Testis (tissue), 3 donors: Measurements from ENCODE around the gene STXBP1. TPM values are rescaled to one million over a fixed set of nuclear protein-coding genes. Genes with fewer than 3 reads are reported as not detected.

ENCODE experiments used
- DNase-seq: peaks from one replicate; pipeline ENCODE4 v3.0.0-alpha.2; 2019
- H3K27ac ChIP-seq, 2 donors: fragments of 200-600 bp; sonication (generic); one replicate each; pipeline ENCODE4 v1.5.1; 2019
- H3K27me3 ChIP-seq: fragments of 200-600 bp; sonication (generic); one replicate; pipeline ENCODE4 v1.5.1; 2019
- H3K36me3 ChIP-seq: fragments of 200-600 bp; sonication (generic); one replicate; pipeline ENCODE4 v1.5.1; 2017; ENCODE audit warnings: low read depth; ENCODE audit errors: missing control alignments
- H3K4me1 ChIP-seq: fragments of 200-600 bp; sonication (generic); one replicate; pipeline ENCODE4 v1.5.1; 2019
- H3K4me3 ChIP-seq, 2 donors: fragments of 200-600 bp; sonication (generic); one replicate each; pipeline ENCODE4 v1.5.1; 2017 to 2019
- H3K9me3 ChIP-seq: fragments of 200-600 bp; sonication (generic); one replicate; pipeline ENCODE4 v1.5.1; 2017
- POLR2A ChIP-seq: fragments of 450-650 bp; IDR thresholded peaks from one replicate; pipeline ENCODE4 v1.6.1; 2017; ENCODE audit warnings: antibody characterized with exemption, mild to moderate bottlenecking, moderate library complexity
- WGBS, 2 donors: methylation state at CpG; one replicate each; pipeline ENCODE4 v1.1.5; 2018; 5-methylcytosine and 5-hydroxymethylcytosine counted together
- intact Hi-C: fragments of 100-400 bp; cut with DNase I; formaldehyde crosslinking; loops from one replicate; pipeline ENCODE4 v1.15.1; 2023; ENCODE audit warnings: low total_unique reads
- polyA plus RNA-seq: library from polyadenylated mRNA; stranded (reverse); fragments of 350-450 nt; fragmentation: Illumina TruSeq; extraction: RNeasy Lipid Tissue Mini Kit (QIAGEN cat#74804); gene quantifications from one replicate; pipeline ENCODE4 v1.2.3, GENCODE V29; 2014; ENCODE audit warnings: low read depth, low replicate concordance; ENCODE audit not compliant: insufficient read depth
- total RNA-seq, 2 donors: library from RNA; depleted of rRNA; stranded (reverse); fragments of >200 nt; gene quantifications; one replicate each; pipeline ENCODE4 v1.2.3, GENCODE V29; 2016
- TF ChIP-seq, protein P1 (sequence below), 3 experiments: fragments of 450-650 bp in 2 of 3; fragments of 200-600 bp in 1 of 3; sonication (generic) in 1 of 3; IDR thresholded peaks; one replicate each; pipeline ENCODE4 v1.5.1; 2016 to 2019; ENCODE audit warnings: antibody characterized with exemption in 3 of 3, mild to moderate bottlenecking in 2 of 3, moderate library complexity in 1 of 3

STXBP1 gene
- total and polyA plus RNA-seq, 3 donors from 2014 or later: 21.2 to 36.1 (median 33.1) TPM

DNA sequence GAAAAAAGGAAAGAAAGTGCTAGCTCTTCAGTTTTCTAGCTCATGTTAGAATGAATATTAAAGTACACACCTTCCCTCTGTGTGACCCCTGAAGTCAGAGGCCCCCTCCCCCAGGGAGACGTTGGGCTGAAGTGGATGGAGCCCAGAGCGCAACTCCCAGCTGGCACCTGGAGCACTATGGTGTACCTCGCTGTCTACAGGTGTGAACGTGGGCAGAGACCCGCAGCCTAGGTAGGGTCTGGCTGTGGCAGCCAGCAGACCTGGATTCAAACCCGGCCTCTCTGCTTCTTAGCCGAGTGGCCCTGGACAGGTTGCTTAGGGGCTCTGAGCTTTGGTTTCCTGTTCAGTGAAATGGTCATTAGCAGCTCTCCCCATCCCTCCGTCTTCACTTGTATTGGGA is 116.7 kb downstream of the STXBP1 start:
- H3K27me3 ChIP-seq: no peaks in the 10 kb centered on the region
- DNase-seq: no peak
- WGBS, 2 donors: 88 to 89% methylated on average over 7 to 8 of the region's 8 CpGs
- no peaks in the 10 kb centered on the region for H3K9me3 ChIP-seq
- TF ChIP-seq POLR2A: no peak
- TF ChIP-seq, protein P1, sequence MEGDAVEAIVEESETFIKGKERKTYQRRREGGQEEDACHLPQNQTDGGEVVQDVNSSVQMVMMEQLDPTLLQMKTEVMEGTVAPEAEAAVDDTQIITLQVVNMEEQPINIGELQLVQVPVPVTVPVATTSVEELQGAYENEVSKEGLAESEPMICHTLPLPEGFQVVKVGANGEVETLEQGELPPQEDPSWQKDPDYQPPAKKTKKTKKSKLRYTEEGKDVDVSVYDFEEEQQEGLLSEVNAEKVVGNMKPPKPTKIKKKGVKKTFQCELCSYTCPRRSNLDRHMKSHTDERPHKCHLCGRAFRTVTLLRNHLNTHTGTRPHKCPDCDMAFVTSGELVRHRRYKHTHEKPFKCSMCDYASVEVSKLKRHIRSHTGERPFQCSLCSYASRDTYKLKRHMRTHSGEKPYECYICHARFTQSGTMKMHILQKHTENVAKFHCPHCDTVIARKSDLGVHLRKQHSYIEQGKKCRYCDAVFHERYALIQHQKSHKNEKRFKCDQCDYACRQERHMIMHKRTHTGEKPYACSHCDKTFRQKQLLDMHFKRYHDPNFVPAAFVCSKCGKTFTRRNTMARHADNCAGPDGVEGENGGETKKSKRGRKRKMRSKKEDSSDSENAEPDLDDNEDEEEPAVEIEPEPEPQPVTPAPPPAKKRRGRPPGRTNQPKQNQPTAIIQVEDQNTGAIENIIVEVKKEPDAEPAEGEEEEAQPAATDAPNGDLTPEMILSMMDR (IDR thresholded peaks at IDR 0.05): no peak
- H3K4me1 ChIP-seq: peaks cover 40% of the 10 kb centered on the region
- intact Hi-C loops: no loop called here
- H3K36me3 ChIP-seq: no peaks in the 10 kb centered on the region
- no peak overlapping the region for H3K4me3 ChIP-seq
- H3K27ac ChIP-seq: no peak overlapping the region

DNA sequence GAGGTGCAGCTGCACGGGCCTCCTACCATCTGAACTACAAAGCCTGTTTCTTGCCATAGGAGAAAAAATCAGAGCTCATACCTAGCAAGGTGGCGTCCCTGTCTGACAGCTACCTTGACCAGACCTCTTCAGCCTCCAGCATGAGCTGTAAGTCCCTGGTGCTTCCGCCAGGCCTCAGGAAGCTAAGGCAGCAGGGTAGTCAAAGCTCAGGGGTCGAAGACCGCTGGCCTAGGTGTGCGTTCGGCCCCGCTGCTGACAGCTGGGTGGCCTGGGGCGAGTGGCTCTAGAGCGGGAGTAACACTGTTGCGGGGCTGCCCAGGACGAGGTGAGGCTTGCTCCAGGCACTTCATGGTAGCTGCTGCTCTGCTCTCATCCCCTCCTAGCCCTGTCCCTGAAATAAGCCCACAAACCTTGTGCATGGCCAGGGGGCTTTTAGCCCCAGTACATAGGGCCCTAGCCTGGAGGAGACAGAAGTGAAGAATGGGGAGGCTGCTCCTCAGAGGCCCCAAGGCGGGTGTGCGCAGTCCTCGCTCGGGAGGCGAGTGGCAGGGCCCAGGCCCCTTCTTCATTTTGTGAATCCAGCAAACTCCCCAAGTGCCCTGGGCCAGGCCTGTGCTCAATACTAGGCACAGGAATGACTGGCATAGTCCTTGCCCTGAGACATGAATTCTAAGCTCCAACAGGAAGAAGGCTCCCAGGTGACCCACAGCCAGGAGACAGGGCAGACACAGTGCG is 117.6 kb downstream of the STXBP1 start:
- Histone ChIP-seq H3K27ac (no peak overlapping the region), H3K27me3 (no peaks in the 10 kb centered on the region), H3K4me1 (peaks cover 38% of the 10 kb centered on the region), H3K4me3 (no peak overlapping the region), H3K36me3 (no peaks in the 10 kb centered on the region), H3K9me3 (no peaks in the 10 kb centered on the region)
- 90% methylated on average over 3 to 18 of the region's 18 CpGs for WGBS, 2 donors
- no peak for DNase-seq
- intact Hi-C loops: loop anchor here (5.0 to 10.0 kb wide), 2 partner anchors 137 to 145 kb away; partner anchors contain the start of gene AK1
- TF ChIP-seq, protein P1 (IDR thresholded peaks at IDR 0.05): no peak
- TF ChIP-seq POLR2A: no peak

DNA sequence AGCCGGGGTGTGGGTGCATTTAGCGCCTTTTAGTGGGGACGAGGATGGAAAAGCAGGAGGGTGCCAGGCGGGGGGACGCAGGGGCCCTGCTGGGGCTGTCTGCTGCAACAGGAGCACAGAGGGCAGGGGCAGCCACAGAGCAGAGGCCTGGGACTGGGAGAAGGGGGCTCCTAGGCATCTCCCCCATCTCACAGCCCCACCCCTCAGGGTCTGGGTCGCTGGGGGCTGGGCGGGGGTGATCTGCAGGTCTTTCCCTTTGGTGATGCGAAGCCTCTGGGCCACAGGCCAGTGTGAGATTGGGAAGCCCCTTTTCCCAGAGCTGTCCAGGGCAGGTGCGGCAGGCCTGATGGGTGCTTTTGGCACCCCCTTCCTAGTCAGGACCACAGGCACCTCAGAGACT is 118.2 kb downstream of the STXBP1 start:
- intact Hi-C loops: loop anchor here (5.0 to 10.0 kb wide), 2 partner anchors 138 to 145 kb away; partner anchors contain the start of gene AK1
- TF ChIP-seq, protein P1 (IDR thresholded peaks at IDR 0.05): no peak
- TF ChIP-seq POLR2A: no peak
- H3K4me3 ChIP-seq: no peak overlapping the region
- no peaks in the 10 kb centered on the region for H3K9me3 ChIP-seq
- no peak for DNase-seq
- H3K36me3 ChIP-seq: no peaks in the 10 kb centered on the region
- H3K4me1 ChIP-seq: peaks cover 35% of the 10 kb centered on the region
- H3K27ac ChIP-seq: no peak overlapping the region
- WGBS, 2 donors: 84 to 96% methylated on average over 8 to 9 of the region's 9 CpGs
- H3K27me3 ChIP-seq: no peaks in the 10 kb centered on the region

DNA sequence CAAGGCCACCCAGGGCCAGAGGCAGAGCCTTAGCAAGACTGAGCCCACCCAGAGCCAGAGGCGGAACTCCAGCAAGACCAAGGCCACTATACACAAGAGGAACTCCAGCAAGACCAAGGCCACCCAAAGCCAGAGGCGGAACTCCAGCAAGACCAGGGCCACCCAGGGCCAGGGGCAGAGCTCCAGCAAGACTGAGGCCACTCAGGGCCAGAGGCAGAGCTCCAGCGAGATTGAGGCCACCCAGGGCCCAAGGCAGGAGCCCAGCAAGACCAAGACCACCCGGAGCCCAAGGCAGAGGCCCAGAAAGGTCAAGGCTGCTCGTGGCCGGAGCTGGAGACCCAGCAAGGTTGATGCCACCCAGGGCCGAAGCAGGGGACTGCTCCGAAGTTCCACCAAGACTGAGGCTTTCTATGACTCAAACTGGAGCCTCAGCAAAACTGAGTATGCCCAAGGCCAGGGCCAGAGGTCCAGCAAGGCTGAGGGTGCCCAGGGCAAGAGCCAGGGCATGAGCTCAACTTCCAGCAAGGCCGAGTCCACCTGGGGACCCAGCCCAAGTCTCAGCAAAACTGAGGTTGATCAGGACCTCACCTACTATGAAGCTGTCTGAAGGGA is 118.8 kb downstream of the STXBP1 start:
- WGBS, 2 donors: 62 to 67% methylated on average over 3 to 9 of the region's 9 CpGs
- no peak for TF ChIP-seq POLR2A
- TF ChIP-seq, protein P1 (IDR thresholded peaks at IDR 0.05): no peak
- peak overlapping the region in 1 of 2 donors; percentile 7 for H3K27ac ChIP-seq
- no peaks in the 10 kb centered on the region for H3K27me3 ChIP-seq
- H3K9me3 ChIP-seq: no peaks in the 10 kb centered on the region
- no peaks in the 10 kb centered on the region for H3K36me3 ChIP-seq
- intact Hi-C loops: loop anchor here (5.0 to 10.0 kb wide), 2 partner anchors 139 to 144 kb away; partner anchors contain the start of gene AK1
- peak; percentile 49 for DNase-seq
- peaks cover 35% of the 10 kb centered on the region for H3K4me1 ChIP-seq
- no peak overlapping the region for H3K4me3 ChIP-seq
